SK-N-DZ (cell line): ENCODE measurements around the gene GNA15.

ENCODE experiments used
- DNase-seq: peaks from one replicate; pipeline ENCODE4 v3.0.0-alpha.2; 2015; ENCODE audit warnings: low spot score

The GNA15 gene

DNA sequence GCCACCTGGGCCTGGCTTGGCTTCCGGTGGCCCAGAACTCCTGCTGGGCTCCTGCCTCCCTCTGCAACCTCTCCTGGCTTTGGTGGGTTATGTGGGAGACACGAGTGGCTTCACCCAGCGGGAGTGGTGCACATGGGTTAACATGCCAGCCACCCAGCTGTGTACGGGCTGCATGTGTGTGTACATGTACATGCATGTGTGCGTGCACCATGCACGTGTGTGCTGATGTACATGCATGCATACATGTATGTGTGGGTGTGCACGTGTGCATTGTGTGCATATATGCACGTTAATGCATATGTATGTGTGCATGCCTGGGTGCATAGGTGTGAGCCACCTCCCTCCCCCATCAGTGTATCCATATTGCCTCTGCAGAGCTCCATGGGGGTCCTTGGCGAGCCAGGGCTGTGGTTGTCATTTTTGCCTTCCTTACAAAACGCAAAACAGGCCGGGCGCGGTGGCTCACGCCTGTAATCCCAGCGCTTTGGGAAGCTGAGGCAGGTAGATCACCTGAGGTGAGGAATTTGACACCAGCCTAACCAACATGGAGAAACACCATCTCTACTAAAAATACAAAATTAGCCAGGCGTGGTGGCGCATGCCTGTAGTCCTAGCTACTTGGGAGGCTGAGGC is 29.2 kb upstream of the GNA15 start:
- DNase-seq, result no peak

GRCh38 chr19:3107658-3108057 is 28.2 kb upstream of the GNA15 start:
- DNase-seq, result no peak

GRCh38 chr19:3108775-3109174 is 27.1 kb upstream of the GNA15 start:
- DNase-seq, result peak; percentile 64

- no peak for DNase-seq
Measured at GRCh38 chr19:3109491-3109890, 26.3 kb upstream of the GNA15 start.

GRCh38 chr19:3110126-3110825 is 25.6 kb upstream of the GNA15 start:
- no peak for DNase-seq

GRCh38 chr19:3111586-3112247 is 24.1 kb upstream of the GNA15 start:
- DNase-seq, result no peak

DNA sequence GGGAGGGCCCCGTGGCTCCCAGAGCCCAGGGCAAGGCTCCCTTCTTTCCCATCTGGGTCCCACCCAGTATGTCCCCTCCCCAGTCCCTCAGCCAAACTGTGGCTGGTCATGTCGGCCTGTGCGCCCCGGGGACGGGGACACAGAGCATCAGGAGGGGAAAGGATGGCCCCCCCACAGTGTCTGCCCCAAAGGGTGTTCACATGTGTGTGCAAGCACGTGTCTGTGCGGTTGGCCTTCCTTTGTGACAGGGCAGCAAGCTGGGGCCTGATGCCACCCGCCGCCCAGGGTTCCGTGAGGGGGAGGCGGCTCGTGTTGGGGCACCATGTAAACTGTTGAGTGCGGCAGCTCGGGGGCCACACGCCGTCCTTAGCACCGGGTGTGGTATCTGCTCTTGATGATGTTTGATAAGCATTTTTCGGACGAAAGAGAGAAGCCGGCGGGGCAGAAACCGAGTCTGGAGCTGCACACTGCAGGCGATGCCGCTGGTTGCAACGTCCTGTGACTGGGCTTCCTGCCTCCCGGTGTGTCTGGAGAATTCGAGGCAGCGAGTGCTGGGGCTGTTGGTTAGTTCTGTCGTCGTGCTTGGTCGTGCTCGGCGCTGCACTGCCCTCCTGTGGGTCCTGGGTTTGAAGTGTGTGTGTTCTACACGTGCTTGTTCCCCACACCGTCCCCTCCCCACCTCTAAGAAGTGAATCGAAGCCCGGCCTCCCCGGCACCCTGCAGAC is 23.3 kb upstream of the GNA15 start:
- DNase-seq, result no peak

GRCh38 chr19:3113100-3114017 is 22.5 kb upstream of the GNA15 start:
- no peak for DNase-seq

- DNase-seq, result no peak
Measured at GRCh38 chr19:3114018-3114726, 21.7 kb upstream of the GNA15 start.

DNA sequence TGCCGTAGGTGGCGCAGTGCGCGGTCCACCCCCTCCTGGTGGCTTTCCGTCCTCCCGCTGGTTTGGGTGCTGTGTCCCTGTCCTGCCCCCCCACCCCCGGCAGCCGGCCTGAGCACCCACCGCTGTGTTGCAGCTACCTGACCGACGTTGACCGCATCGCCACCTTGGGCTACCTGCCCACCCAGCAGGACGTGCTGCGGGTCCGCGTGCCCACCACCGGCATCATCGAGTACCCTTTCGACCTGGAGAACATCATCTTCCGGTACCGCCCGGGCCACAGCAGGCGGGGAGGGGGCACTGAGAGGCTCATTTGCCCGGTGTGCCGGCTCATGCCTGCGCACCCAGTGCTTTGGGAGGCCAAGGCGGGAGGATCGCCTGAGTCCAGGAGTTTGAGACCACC is 21.0 kb upstream of the GNA15 start:
- DNase-seq, result no peak

DNA sequence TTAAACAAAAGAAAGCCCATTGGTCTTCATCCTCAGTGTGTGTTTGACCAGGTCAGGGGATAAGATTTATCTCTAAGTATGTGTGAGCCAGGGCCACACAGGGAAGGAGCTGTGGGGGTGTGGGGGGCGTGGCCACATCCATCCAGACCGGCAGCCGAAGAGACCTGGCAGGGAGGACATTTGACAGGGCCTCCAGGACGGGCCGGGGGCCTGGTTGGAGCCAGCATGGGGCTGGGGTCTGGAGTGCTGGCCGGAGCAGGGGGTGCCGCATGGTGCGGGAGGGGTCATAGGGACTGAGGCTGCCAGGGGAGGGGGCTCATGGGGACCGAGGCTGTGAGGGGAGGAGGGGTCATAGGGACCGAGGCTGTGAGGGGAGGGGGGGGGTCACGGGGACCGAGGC is 20.4 kb upstream of the GNA15 start:
- DNase-seq, result no peak

DNA sequence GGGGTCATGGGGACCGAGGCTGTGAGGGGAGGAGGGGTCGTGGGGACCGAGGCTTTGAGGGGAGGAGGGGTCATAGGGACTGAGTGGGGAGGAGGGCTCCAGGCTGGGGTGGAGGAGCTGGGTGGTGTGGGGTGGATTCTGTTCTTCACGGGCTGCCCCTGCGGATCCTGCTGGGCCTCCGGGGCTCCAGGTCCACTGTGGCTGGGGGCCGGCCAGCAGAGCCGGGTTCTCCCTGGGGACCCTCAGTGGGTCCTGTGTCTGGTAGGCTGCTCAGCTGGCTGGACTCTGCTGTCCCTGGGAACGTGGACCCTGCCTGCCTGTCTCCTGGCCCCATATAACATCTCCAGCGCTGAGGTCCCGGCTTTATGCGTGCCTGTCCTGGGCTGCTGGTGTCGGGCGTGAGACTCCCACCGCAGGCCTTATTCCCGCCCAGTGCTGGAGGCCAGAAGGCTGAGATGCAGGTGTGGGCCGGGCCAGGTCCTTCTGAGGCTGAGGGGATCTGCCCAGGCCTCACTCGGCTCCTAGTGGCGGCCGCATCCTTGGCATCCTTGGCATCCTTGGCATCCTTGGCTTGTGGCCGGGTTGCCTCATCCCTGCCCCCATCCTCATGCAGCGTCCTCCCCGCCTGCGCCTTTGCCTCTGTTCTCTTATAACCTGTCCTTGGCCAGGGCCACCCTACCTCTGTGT is 19.8 kb upstream of the GNA15 start:
- no peak for DNase-seq

GRCh38 chr19:3116621-3117020 is 19.2 kb upstream of the GNA15 start:
- no peak for DNase-seq

DNA sequence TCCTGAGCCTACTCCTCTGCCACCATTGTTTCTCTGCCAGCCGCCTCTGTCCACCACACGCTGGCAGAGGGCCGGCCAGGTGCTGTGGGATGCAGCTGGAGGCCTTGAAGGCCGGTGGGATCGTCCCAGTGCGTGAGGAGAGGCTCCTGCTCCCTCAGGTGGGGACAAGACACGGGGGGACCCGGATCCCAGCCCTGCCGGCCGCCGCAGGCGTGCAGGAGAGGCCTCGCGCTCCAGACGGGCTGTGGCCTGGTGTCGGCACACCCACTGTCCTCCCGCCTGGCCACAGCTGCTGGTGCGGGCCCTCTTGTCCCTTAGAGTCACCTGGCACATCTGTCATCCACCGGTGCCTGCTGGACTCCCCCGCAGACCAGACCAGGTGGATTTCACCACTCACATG is 18.1 kb upstream of the GNA15 start:
- no peak for DNase-seq

- DNase-seq, result no peak
Measured at GRCh38 chr19:3118232-3119070, 17.4 kb upstream of the GNA15 start.

- no peak for DNase-seq
Measured at GRCh38 chr19:3119071-3119595, 16.7 kb upstream of the GNA15 start.

DNA sequence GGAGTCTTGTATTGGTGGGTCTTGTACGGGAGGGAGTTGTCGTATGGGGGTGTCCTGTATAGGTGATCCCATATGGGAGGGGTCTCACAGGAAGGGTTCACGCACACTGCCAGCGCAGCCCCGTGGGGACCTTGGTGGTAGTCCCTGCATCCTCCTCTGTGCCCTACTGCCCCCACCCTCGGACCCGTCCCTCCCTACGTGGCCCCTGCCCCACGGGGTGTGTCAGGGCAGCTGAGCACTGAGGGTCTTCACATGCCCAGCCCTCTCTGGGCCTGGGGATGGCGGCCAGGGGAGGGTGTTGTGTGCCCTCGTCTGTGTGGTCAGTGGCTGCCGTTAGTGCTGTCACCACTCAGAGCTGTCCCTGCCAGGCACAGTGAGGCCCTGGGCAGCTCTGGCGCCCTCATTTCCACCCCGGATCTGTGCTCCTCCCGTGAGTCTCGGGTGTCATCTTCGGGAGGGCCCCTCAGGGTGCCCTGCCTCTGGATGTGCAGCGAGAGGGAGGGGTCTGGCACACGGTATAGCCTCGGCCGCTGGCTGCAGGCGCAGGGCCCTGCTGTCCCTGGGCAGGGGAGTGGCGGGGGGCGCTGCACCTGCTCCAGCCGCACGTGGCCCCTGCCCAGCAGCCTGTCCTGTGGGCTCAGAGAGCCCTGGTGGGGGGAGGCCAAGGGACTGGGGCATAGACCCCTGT is 16.0 kb upstream of the GNA15 start:
- no peak for DNase-seq

- no peak for DNase-seq
Measured at GRCh38 chr19:3120611-3121276, 15.1 kb upstream of the GNA15 start.
